Natural killer cell (primary cell): Measurements from ENCODE around the gene HIGD1C. TPM values are rescaled to one million over a fixed set of nuclear protein-coding genes. Genes with fewer than 3 reads are reported as not detected.
"Not testable (repeated sequence)": the region's sequence is repeated elsewhere in the genome, so short reads cannot be mapped to it uniquely, and the experiment has no call there.

ENCODE experiments used
- ATAC-seq, 3 donors: fragments of 150-1000 bp in 2 of 3; fragments of 200-7000 bp in 1 of 3; cut with Tn5 transposase; 1 replicate in 1 of 3; 2 replicates in 2 of 3; pipeline ENCODE4 v1.10.0; 2021; ENCODE audit warnings: mild to moderate bottlenecking in 2 of 3, moderate library complexity in 2 of 3
- DNase-seq, 2 donors: peaks; one replicate each; pipeline versions ENCODE4 v3.0.0 to v3.0.0-alpha.2; 2013 to 2021; ENCODE audit warnings: mixed read lengths in 1 of 2
- H3K27ac ChIP-seq: one replicate; pipeline ENCODE4 v1.5.1; 2013; ENCODE audit warnings: mild to moderate bottlenecking, low read length
- H3K27me3 ChIP-seq: one replicate; pipeline ENCODE4 v1.6.1; 2013; ENCODE audit warnings: low read length; ENCODE audit not compliant: control insufficient read depth, insufficient read depth
- H3K36me3 ChIP-seq: one replicate; pipeline ENCODE4 v1.6.1; 2013; ENCODE audit warnings: low read length; ENCODE audit not compliant: control insufficient read depth, insufficient read depth
- H3K4me1 ChIP-seq: one replicate; pipeline ENCODE4 v1.6.1; 2013; ENCODE audit warnings: low read length; ENCODE audit not compliant: control insufficient read depth, insufficient read depth
- H3K4me3 ChIP-seq: one replicate; pipeline ENCODE4 v1.5.1; 2013; ENCODE audit warnings: low read length
- H3K9me3 ChIP-seq: one replicate; pipeline ENCODE4 v1.6.1; 2013; ENCODE audit warnings: low read length; ENCODE audit not compliant: control insufficient read depth, insufficient read depth
- H3K27ac Mint-ChIP-seq, 2 donors: one replicate each; pipeline ENCODE4 v1.8.0; 2022; ENCODE audit warnings: mild to moderate bottlenecking in 2 of 2, mixed read lengths in 2 of 2, moderate library complexity in 1 of 2
- H3K27me3 Mint-ChIP-seq, 2 donors: one replicate each; pipeline ENCODE4 v1.8.0; 2022; ENCODE audit warnings: low read depth in 2 of 2, mixed read lengths in 2 of 2
- H3K36me3 Mint-ChIP-seq: one replicate; pipeline ENCODE4 v1.8.0; 2022; ENCODE audit warnings: mixed read lengths
- H3K4me1 Mint-ChIP-seq, 2 donors: one replicate each; pipeline ENCODE4 v1.8.0; 2022; ENCODE audit warnings: mixed read lengths in 2 of 2
- H3K4me3 Mint-ChIP-seq: one replicate; pipeline ENCODE4 v1.8.0; 2022; ENCODE audit warnings: mild to moderate bottlenecking, moderate library complexity, mixed read lengths
- H3K9me3 Mint-ChIP-seq, 2 donors: one replicate each; pipeline ENCODE4 v1.8.0; 2022; ENCODE audit warnings: mixed read lengths in 2 of 2
- WGBS: methylation state at CpG from one replicate; pipeline ENCODE4 v1.1.7; 2013; ENCODE audit warnings: missing lambda C conversion rate; ENCODE audit not compliant: insufficient coverage; 5-methylcytosine and 5-hydroxymethylcytosine counted together
- intact Hi-C: fragments of 100-400 bp; cut with micrococcal nuclease; formaldehyde crosslinking; loops from one replicate; pipeline ENCODE4 v1.14.2; 2022
- total RNA-seq, 4 donors: library from RNA; stranded (reverse); fragments of 120-200 nt in 1 of 4; gene quantifications; one replicate each; pipeline versions ENCODE4 v1.2.3 to v1.2.4, GENCODE V29; 2013 to 2022
- TF ChIP-seq, protein P1 (sequence below): fragments of 200-600 bp; IDR thresholded peaks from one replicate; pipeline ENCODE4 v1.8.0; 2022; ENCODE audit warnings: antibody characterized with exemption

HIGD1C gene
- total RNA-seq, 3 donors from 2014 or later (not counting 1 experiment from before 2014, with no cell fraction given), result not detected

DNA sequence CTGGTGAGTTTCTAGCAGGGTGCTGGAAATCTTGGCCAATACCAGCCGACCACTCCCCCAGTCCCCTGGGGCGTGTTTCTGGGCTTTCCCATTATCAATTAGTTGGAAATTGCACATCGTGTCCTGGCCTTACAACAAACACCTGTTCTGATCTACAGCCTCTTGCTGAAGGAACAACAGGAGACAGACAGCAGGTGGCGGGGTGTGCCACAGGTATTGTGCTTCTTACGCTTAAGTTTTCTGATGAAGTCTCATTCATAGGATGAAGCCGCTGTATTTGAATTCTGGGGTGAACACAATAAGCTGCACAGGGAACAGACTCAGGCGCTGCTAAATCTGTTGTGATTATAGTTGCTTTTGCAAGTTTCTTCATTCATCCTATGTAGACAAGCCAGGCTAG, 703 bp downstream of the HIGD1C start:
- Histone ChIP-seq H3K4me3 (no peak overlapping the region), H3K27ac (no peak overlapping the region), H3K27me3 (no peaks in the 10 kb centered on the region), H3K36me3 (no peaks in the 10 kb centered on the region), H3K9me3 (no peaks in the 10 kb centered on the region), H3K4me1 (no peaks in the 10 kb centered on the region)
- TF ChIP-seq, protein P1, sequence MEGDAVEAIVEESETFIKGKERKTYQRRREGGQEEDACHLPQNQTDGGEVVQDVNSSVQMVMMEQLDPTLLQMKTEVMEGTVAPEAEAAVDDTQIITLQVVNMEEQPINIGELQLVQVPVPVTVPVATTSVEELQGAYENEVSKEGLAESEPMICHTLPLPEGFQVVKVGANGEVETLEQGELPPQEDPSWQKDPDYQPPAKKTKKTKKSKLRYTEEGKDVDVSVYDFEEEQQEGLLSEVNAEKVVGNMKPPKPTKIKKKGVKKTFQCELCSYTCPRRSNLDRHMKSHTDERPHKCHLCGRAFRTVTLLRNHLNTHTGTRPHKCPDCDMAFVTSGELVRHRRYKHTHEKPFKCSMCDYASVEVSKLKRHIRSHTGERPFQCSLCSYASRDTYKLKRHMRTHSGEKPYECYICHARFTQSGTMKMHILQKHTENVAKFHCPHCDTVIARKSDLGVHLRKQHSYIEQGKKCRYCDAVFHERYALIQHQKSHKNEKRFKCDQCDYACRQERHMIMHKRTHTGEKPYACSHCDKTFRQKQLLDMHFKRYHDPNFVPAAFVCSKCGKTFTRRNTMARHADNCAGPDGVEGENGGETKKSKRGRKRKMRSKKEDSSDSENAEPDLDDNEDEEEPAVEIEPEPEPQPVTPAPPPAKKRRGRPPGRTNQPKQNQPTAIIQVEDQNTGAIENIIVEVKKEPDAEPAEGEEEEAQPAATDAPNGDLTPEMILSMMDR, result no peak
- no peak overlapping the region for H3K27ac Mint-ChIP-seq
- intact Hi-C loops, result no loop called here
- no peaks in the 10 kb centered on the region for H3K9me3 Mint-ChIP-seq
- 91% methylated on average over 7 of the region's 7 CpGs for WGBS
- no peaks in the 10 kb centered on the region for H3K4me1 Mint-ChIP-seq
- peak in 1 of 2 donors; percentile 10 for DNase-seq
- ATAC-seq, result no peak
- H3K4me3 Mint-ChIP-seq, result no peak overlapping the region
- H3K27me3 Mint-ChIP-seq, result no peaks in the 10 kb centered on the region
- no peaks in the 10 kb centered on the region for H3K36me3 Mint-ChIP-seq

DNA sequence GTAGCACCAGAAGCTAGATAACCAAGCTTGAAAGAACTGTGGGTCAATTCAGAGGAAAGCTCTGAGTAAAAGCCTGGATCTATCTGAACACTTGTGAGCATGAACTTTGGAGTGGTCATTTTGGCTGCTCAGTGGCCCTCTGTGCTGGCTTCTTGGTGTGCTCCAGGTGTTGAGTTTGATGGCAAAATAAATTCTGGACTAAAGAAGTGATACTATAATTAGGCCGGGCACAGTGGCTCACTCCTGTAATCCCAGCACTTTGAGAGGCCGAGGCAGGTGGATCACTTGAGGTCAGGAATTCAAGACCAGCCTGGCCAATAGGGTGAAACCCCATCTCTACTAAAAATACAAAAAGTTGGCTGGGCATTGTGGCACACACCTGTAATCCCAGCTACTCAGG, 2.4 kb downstream of the HIGD1C start:
- 97% methylated on average over 2 of the region's 2 CpGs for WGBS
- H3K36me3 ChIP-seq, H3K4me3 ChIP-seq, intact Hi-C loops, H3K4me1 Mint-ChIP-seq, ATAC-seq, DNase-seq, H3K27ac Mint-ChIP-seq, H3K36me3 Mint-ChIP-seq, H3K9me3 ChIP-seq, H3K4me1 ChIP-seq, H3K27ac ChIP-seq, H3K9me3 Mint-ChIP-seq, H3K27me3 Mint-ChIP-seq, H3K4me3 Mint-ChIP-seq, H3K27me3 ChIP-seq: not testable (repeated sequence)

DNA sequence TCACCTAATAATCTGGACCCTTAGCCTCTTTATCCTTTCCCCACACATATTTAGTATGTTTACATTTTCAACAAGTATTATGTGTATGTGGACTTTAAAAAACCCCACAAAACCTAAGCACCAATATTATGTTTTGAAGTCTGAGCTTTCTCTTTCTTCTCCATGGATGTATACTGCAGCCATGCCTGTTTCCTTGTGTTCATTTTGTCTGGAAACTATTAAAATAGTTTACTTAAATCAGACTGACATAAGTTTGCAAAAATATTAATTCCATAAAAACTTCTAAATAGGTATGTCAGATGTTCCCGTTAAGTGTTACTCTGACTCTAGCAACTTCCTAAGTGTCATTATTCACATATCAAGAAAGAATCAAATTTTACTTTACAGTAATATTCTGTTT, 2.9 kb downstream of the HIGD1C start:
- H3K9me3 ChIP-seq, result no peaks in the 10 kb centered on the region
- H3K9me3 Mint-ChIP-seq, result no peaks in the 10 kb centered on the region
- WGBS, result no CpG with 5 or more reads among the region's 1 CpG
- H3K27ac ChIP-seq, result no peak overlapping the region
- H3K36me3 ChIP-seq, result no peaks in the 10 kb centered on the region
- intact Hi-C loops, result no loop called here
- TF ChIP-seq, protein P1, result no peak
- H3K4me3 Mint-ChIP-seq, result no peak overlapping the region
- H3K36me3 Mint-ChIP-seq, result no peaks in the 10 kb centered on the region
- H3K27me3 Mint-ChIP-seq, result no peaks in the 10 kb centered on the region
- H3K4me1 Mint-ChIP-seq, result peaks cover 5 to 7% of the 10 kb centered on the region in 2 donors
- ATAC-seq, result no peak
- H3K27me3 ChIP-seq, result no peaks in the 10 kb centered on the region
- DNase-seq, result no peak
- H3K27ac Mint-ChIP-seq, result no peak overlapping the region
- no peaks in the 10 kb centered on the region for H3K4me1 ChIP-seq
- no peak overlapping the region for H3K4me3 ChIP-seq

DNA sequence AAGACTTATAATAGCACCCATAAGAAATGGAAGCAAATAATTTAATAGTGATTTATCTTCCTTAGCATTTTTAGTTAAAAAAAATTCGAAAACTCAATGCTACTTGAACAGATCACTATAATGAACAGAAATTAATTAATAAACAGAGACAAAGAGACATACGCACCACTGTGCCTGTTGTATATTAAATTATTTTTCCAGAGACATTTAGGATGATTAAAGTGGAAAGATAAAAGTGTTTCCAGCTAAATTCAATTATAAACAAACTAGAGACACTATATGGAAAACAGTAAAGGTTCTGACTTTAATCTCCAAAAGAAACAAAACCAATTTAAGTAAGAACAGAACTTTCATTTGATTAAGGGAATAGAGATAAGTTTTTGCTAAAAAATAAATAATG, 3.4 kb downstream of the HIGD1C start:
- no peaks in the 10 kb centered on the region for H3K9me3 Mint-ChIP-seq

More for the DNA sequence above, 3.4 kb downstream of the HIGD1C start:
- no peak overlapping the region for H3K27ac Mint-ChIP-seq
- no peak for DNase-seq
- H3K27ac ChIP-seq, result no peak overlapping the region
- no peak for ATAC-seq
- H3K4me3 Mint-ChIP-seq, result no peak overlapping the region
- no peaks in the 10 kb centered on the region for H3K36me3 ChIP-seq
- no peaks in the 10 kb centered on the region for H3K4me1 ChIP-seq
- H3K27me3 ChIP-seq, result no peaks in the 10 kb centered on the region
- peaks cover 9 to 11% of the 10 kb centered on the region in 2 donors for H3K4me1 Mint-ChIP-seq
- H3K9me3 ChIP-seq, result no peaks in the 10 kb centered on the region
- intact Hi-C loops, result no loop called here
- TF ChIP-seq, protein P1, result no peak
- no peaks in the 10 kb centered on the region for H3K27me3 Mint-ChIP-seq
- no CpG with 5 or more reads among the region's 2 CpGs for WGBS
- no peak overlapping the region for H3K4me3 ChIP-seq
- H3K36me3 Mint-ChIP-seq, result no peaks in the 10 kb centered on the region
